ENCODE data around the gene PIK3C2A. TPM values are rescaled to one million over a fixed set of nuclear protein-coding genes. Genes with fewer than 3 reads are reported as not detected.
A peak's percentile ranks its signal among the peaks of the same experiment; 100 is the strongest.

Gene PIK3C2A
- total and polyA plus RNA-seq, 2 of the 13 experiments (the other 11 are each of a cell fraction or from before 2014, with no cell fraction given): 27.5 to 49.9 TPM

- TF ChIP-seq ARID3A (IDR thresholded peaks at IDR 0.05; ENCODE audit: low read depth, low read length) (peak; percentile 96), ARID5B (CRISPR knock-in tag; IDR thresholded peaks at IDR 0.05) (peak; percentile 80), NFIB (CRISPR knock-in tag; IDR thresholded peaks at IDR 0.05; ENCODE audit: borderline replicate concordance) (no peak), NPAS2 (CRISPR knock-in tag; IDR thresholded peaks at IDR 0.05; ENCODE audit: borderline replicate concordance) (no peak), SALL2 (CRISPR knock-in tag; IDR thresholded peaks at IDR 0.05) (no peak), THYN1 (CRISPR knock-in tag; IDR thresholded peaks at IDR 0.05; ENCODE audit: borderline replicate concordance, low read depth) (no peak), ZFP36L2 (CRISPR knock-in tag; IDR thresholded peaks at IDR 0.05) (no peak), SMAD1 (CRISPR knock-in tag; IDR thresholded peaks at IDR 0.05; ENCODE audit: borderline replicate concordance, low read depth) (no peak), NBN (conservative IDR thresholded peaks at IDR 0.05) (no peak), ZNF329 (CRISPR knock-in tag; IDR thresholded peaks at IDR 0.05; ENCODE audit: low read depth) (no peak), DMAP1 (CRISPR knock-in tag; IDR thresholded peaks at IDR 0.05) (no peak), MTF2 (CRISPR knock-in tag; IDR thresholded peaks at IDR 0.05; ENCODE audit: borderline replicate concordance) (no peak), DZIP1 (CRISPR knock-in tag; IDR thresholded peaks at IDR 0.05) (no peak), SRF (IDR thresholded peaks at IDR 0.05; ENCODE audit: low read depth, low read length) (no peak), ATF7 (IDR thresholded peaks at IDR 0.05) (peak; percentile 55; the same call in 1 of the 2 replicates), ATF7 (CRISPR knock-in tag; IDR thresholded peaks at IDR 0.05) (no peak), ESRRA (CRISPR knock-in tag; IDR thresholded peaks at IDR 0.05; ENCODE audit: low read depth) (no peak), FOXO4 (CRISPR knock-in tag; conservative IDR thresholded peaks at IDR 0.05) (no peak), ZNF121 (CRISPR knock-in tag; IDR thresholded peaks at IDR 0.05) (no peak), PHF8 (CRISPR knock-in tag; IDR thresholded peaks at IDR 0.05) (no peak), ZNF431 (CRISPR knock-in tag; IDR thresholded peaks at IDR 0.05; ENCODE audit: borderline replicate concordance, low read depth) (no peak)
These were observed 10.3 kb downstream of the PIK3C2A start (continued) for GRCh38 chr11:17197431-17197898.

All from HepG2 (cell line).